HepG2 (cell line): Measurements from ENCODE around the gene SPACA4. TPM values are rescaled to one million over a fixed set of nuclear protein-coding genes. Genes with fewer than 3 reads are reported as not detected.

Experiments
- ARID4A ChIP-seq: sonication (generic); formaldehyde crosslinking; IDR thresholded peaks from 2 replicates; pipeline ENCODE4 v1.5.0; 2020; ENCODE audit warnings: mild to moderate bottlenecking, missing genetic modification reagents, borderline replicate concordance
- DPF2 ChIP-seq: sonication (generic); formaldehyde crosslinking; IDR thresholded peaks from 2 replicates; pipeline ENCODE4 v1.4.0; 2020; ENCODE audit warnings: mild to moderate bottlenecking, low read depth, missing genetic modification reagents, borderline replicate concordance
- GMEB1 ChIP-seq: sonication (generic); formaldehyde crosslinking; IDR thresholded peaks from 2 replicates; pipeline ENCODE4 v1.5.1; 2020; ENCODE audit warnings: missing genetic modification reagents, mild to moderate bottlenecking, borderline replicate concordance
- MAZ ChIP-seq, 2 experiments: sonication (generic) in 1 of 2; formaldehyde crosslinking in 1 of 2; IDR thresholded peaks; 2 replicates each; pipeline versions ENCODE4 v1.5.0 to v1.6.1; 2012 to 2020; ENCODE audit warnings: low read depth in 2 of 2, mild to moderate bottlenecking in 2 of 2, borderline replicate concordance in 1 of 2, improper control_type of control experiment in 1 of 2, low read length in 1 of 2, missing genetic modification reagents in 1 of 2, moderate library complexity in 1 of 2
- NBN ChIP-seq: fragments of 450-650 bp; conservative IDR thresholded peaks from 2 replicates; pipeline ENCODE4 v1.6.1; 2017
- NFE2L1 ChIP-seq: sonication (generic); formaldehyde crosslinking; IDR thresholded peaks from 2 replicates; pipeline ENCODE4 v1.4.0; 2020; ENCODE audit warnings: missing genetic modification reagents, mild to moderate bottlenecking, borderline replicate concordance
- PAWR ChIP-seq: sonication (generic); formaldehyde crosslinking; IDR thresholded peaks from 2 replicates; pipeline ENCODE4 v1.4.0; 2020; ENCODE audit warnings: missing genetic modification reagents, mild to moderate bottlenecking, borderline replicate concordance
- PAXIP1 ChIP-seq: sonication (generic); formaldehyde crosslinking; conservative IDR thresholded peaks from 2 replicates; pipeline ENCODE4 v1.4.0; 2020; ENCODE audit warnings: mild to moderate bottlenecking, missing genetic modification reagents, moderate library complexity
- UBTF ChIP-seq: sonication (generic); formaldehyde crosslinking; IDR thresholded peaks from 2 replicates; pipeline ENCODE4 v1.4.0; 2020; ENCODE audit warnings: mild to moderate bottlenecking, missing genetic modification reagents
- ZBTB25 ChIP-seq: IDR thresholded peaks from 2 replicates; pipeline ENCODE4 v1.6.1; 2018; ENCODE audit warnings: missing genetic modification reagents
- ZNF260 ChIP-seq: sonication (generic); formaldehyde crosslinking; IDR thresholded peaks from 2 replicates; pipeline ENCODE4 v1.4.0; 2020; ENCODE audit warnings: missing genetic modification reagents, low read depth, mild to moderate bottlenecking, borderline replicate concordance
- ZNF33B ChIP-seq: sonication (generic); formaldehyde crosslinking; IDR thresholded peaks from 2 replicates; pipeline ENCODE4 v1.5.1; 2020; ENCODE audit warnings: mild to moderate bottlenecking, missing genetic modification reagents
- ZNF607 ChIP-seq: sonication (generic); formaldehyde crosslinking; IDR thresholded peaks from 2 replicates; pipeline ENCODE4 v1.5.1; 2020; ENCODE audit warnings: missing genetic modification reagents, mild to moderate bottlenecking, borderline replicate concordance
- polyA plus RNA-seq, 8 experiments: library from polyadenylated mRNA; depleted of rRNA in 3 of 8; stranded (reverse) in 7 of 8; unstranded in 1 of 8; fragments of >200 nt; fragmentation: Illumina TruSeq in 4 of 8; extraction: Trizol in 4 of 8; gene quantifications; 2 replicates each; pipeline versions ENCODE4 v1.2.1 to v1.2.3, GENCODE V29; 2011 to 2016; ENCODE audit warnings: low read depth in 4 of 8, missing spikeins in 1 of 8, mixed read lengths in 1 of 8; ENCODE audit not compliant: insufficient read depth in 1 of 8
- total RNA-seq, 5 experiments: library from RNA; depleted of rRNA; stranded (reverse); fragments of >200 nt; fragmentation: Illumina TruSeq; extraction: Trizol; gene quantifications; 2 replicates each; pipeline ENCODE4 v1.2.3, GENCODE V29; 2016; ENCODE audit warnings: low read depth in 1 of 5

SPACA4 gene
- total and polyA plus RNA-seq, 2 of the 13 experiments (the other 11 are each of a cell fraction or from before 2014, with no cell fraction given): not detected

GRCh38 chr19:48646001-48646721 lies 39.6 kb downstream of the SPACA4 start, which contains the start of gene CA11 (continued):
- TF ChIP-seq ZNF260 (CRISPR knock-in tag) (no peak), DPF2 (CRISPR knock-in tag) (no peak), NBN (no peak), NFE2L1 (CRISPR knock-in tag) (no peak), PAWR (no peak), ZNF607 (CRISPR knock-in tag) (0 out of 2 replicates have a peak, but pooled peaks have one; percentile 39), ARID4A (CRISPR knock-in tag) (peak; percentile 38; the same call in 1 of the 2 replicates), GMEB1 (CRISPR knock-in tag) (no peak), ZBTB25 (CRISPR knock-in tag) (0 out of 2 replicates have a peak, but pooled peaks have one; percentile 38), ZNF33B (CRISPR knock-in tag) (no peak), MAZ (IDR thresholded peaks at IDR 0.05; ENCODE audit: borderline replicate concordance, low read depth, low read length) (peak; percentile 93), MAZ (CRISPR knock-in tag; IDR thresholded peaks at IDR 0.05; ENCODE audit: low read depth) (peak; percentile 76; the same call in 1 of the 2 replicates), PAXIP1 (CRISPR knock-in tag) (0 out of 2 replicates have a peak, but pooled peaks have one; percentile 14), UBTF (CRISPR knock-in tag) (peak; percentile 14; the same call in 1 of the 2 replicates)
